ENCODE measurements around the gene CCNF.

The CCNF gene

DNA sequence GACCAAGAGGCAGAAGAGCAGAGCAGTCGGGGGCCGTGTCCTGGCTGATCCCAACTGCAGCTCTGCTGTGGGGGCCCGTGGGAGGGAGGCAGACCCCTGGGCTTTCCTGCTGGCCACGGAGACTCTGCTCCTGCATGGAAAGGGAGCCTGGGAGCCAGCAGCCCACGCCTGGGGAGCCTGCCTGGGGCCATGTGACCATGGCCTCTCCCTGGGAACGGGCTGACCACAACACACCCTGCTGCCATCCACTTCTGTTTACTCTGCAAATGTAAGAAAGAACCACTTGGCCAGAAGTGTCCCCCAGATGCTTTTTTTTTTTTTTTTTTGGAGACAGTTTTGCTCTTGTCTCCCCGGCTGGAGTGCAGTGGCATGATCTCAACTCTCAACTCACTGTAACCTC lies 28.7 kb downstream of the CCNF start:
- no peak for DNase-seq

DNA sequence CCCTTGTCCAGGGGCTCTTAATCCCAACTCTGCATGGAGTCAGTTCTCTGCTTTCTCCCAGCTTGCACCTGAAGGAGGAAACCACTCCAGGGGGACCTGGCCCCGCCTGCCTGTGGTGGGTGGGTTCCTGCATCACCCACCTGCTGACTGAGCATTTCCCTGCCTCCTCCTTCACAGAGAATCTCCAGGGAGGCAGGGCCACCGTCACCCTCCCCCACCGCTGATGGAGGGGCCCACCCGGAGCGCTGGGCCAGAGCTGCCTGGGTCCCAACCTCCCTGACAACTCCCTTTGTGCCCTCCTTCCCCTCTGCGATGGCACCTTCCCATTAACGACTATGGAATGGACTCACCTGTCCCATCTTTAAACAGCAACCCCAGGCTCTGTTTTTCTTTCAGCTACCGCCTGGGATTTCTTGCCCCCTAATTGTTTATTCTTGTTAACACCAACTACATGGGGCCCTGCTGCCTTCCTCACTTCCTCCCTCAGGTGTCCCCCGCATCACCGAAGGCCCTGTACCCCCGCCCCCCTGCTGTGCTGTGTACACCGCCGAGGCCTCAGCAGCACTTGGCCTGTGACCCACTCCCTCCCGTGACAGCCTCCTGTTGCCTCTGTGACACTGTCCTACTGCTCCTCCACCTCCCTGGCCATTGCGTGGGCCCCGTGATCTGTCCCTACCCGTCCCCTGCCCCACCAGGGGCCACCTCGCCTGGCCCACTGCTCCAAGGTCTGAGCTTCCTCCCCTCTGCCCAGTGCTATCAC lies 29.8 kb downstream of the CCNF start:
- no peak for DNase-seq

DNA sequence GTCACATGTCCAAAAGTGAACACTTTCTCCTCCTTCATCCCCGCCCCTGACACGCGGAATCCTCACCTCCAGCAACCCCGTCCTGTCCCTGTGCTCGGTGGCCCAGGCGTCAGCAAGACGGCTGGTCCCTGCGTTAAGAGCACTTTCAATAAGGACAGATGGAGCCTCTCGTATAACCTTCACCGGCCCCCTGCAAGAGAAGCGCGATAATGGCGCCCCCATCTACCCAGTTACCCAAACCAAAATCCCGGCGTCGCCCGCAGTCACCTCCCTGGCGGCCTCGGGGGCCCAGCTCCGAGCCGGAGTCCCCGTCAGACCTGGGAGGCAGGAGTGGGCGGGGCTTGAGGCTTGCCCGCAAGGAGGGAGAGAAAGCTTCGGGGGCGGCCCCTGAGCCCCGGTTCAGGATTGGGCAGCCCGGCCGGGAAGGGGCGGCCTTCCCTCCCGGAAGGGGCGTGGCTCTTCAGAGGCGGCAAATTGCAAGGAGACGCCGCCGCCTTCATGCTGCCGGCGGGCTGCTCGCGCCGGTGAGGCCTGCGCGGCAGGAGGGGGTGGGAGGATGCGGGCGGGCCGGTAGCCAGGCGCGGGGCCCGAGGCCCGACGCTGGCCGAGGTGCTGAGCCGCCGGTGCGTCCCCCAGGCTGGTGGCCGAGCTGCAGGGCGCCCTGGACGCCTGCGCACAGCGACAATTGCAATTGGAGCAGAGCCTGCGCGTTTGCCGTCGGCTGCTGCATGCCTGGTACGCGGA lies 30.6 kb downstream of the CCNF start, which contains the start of gene TEDC2:
Gene TEDC2, plus strand, starts transcription at position 463 of the 744 bp plus-strand sequence. Its CDS starts 36 bp downstream, at position 499.
- DNase-seq = peak; percentile 73

DNA sequence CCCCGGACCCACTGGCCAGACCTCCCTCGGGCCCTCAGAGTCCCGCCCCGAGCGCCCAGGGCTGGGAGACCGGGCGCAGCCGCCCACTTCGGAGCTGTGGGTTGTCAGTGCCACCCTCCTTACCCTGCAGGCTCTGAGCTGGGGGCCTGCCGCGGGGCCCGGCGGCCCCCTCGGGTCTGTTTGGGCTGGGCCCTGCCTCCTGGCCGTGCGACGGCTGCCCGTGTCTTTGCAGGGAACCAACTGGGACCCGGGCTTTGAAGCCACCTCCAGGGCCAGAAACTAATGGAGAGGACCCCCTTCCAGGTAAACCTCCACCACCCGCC lies 31.1 kb downstream of the CCNF start:
- no peak for DNase-seq

DNA sequence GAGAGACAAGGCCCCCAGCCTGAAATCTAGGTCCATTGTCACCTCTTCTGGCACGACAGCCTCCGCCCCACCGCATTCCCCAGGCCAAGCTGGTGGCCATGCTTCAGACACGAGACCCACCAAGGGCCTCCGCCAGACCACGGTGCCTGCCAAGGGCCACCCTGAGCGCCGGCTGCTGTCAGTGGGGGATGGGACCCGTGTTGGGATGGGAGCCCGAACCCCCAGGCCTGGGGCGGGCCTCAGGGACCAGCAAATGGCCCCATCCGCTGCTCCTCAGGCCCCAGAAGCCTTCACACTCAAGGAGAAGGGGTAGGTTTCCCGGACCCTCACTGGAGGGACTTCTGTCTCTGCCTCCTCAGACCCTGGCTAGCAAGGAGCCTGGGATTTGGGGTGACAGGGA lies 31.7 kb downstream of the CCNF start:
- DNase-seq = no peak

DNA sequence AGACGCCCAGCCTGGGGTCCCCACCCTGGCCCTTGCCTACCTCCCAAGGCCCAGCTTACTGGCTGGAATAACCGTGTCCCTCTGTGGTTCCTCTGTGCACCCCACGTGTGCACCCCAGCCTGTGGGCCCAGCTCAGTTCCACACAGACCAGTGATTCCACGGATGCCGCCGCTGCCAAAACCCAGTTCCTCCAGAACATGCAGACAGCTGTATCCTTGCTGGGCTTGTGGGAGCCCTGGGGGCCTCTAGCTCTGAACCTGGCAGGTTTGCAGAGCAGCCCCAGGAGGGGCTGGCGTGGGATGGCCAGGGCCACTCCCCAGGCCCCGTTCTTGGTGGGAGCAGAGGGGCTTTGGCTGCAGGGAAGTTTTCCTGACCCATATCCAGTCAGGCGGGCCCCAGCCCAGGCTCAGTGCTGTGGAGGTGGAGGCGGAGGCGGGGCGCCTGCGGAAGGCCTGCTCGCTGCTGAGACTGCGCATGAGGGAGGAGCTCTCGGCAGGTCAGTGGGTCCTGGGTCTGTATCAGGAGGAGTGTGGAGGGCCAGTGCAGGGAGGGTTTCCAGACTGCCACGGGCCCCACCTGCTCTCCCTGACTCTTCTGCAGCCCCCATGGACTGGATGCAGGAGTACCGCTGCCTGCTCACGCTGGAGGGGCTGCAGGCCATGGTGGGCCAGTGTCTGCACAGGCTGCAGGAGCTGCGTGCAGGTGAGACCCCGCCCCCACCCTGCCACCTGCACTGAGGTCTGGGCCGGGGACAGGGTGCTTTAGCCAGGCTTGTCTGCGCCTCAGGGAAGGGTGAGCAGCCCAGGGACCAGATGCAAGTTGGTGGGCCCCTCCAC lies 33.0 kb downstream of the CCNF start:
- no peak for DNase-seq

DNA sequence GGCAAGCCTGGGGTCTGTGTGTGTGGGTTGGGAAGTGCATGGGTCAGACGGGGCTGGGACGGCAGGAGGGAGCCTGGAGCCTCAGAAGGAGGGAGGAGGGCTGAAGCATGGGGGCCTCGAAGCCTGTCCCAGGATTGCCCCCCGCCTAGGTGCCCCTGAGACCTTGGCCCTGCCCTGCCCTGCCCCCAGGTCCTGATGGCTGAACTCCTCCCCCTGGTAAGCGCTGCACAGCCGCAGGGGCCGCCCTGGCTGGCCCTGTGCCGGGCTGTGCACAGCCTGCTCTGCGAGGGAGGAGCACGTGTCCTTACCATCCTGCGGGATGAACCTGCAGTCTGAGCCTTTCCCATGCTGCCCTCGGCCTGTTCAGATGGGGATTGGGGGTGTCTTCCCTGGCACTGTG lies 35.1 kb downstream of the CCNF start:
- DNase-seq = no peak

DNA sequence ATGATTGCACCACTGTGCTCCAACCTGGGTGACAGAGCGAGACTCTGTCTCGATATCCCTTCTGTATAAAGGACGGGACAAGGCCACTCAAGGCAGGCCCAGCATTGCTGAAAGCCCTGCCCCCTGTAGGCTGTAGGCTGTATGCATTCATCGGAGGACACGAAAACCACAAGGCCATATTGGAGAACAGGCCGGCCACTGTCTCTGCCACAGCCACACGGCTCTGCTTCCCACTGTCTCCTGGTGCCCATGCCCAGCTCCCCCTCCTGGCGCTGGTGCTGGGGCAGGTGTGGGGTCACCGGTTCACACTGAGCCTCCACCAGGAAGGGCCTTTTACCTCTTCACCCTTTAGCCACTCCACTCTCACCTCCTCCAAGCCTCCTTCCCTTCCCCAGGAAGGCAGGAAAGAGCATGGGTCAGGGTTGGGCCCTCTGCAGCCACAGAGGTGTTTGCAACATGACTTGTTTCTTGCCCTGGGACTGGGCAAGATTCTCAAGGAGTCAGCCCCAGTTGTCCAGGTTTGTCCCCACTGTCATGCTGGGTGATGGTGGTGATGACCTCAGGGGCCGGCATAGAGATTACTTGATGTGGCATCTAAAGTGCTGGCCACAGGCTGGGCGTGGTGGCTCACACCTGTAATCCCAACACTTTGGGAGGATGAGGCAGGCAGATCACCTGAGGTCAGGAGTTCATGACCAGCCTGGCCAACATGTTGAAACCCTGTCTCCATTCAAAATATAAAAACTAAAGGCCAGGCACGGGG lies 36.6 kb downstream of the CCNF start:
- DNase-seq = no peak

DNA sequence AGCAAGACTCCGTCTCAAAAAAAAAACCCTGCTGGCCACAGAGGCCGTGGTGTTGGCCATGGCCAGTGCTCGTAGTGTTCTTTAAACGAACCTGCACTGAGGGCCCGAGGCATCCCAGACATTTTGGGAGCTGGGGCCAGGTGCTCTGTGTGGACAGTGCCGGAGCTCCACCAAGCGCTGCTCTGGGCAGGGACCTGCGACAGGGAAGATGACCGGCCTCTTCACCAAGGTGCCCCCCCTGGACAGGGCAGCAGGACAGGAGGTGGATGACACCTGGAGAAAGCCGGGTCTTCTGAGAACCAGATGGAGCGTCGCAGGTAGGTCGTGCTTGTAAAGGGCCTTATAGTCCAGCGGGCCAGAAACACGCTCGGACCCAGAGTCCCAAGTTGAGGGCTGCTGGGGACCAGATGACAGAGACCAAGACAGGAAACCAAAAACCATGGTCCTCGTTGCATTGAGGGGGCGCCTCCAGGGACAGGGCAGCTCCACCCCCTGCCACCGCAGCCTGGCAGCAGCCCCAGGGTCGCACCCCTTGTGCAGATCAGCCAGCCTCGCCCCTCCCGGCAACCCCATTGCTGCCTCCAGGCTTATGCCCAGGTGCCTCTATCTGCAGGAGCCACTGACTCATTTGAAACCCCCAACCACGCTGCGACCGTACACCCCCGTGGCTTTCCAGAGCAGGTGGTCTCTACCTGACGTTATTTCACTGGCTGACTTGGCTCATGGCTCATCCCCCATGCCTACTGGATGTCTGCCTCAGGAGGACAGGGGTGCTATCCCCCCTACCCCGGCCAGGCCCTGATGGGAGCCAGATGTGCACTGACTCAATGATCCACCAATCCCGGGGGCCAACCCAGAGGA lies 37.6 kb downstream of the CCNF start:
- DNase-seq = no peak

DNA sequence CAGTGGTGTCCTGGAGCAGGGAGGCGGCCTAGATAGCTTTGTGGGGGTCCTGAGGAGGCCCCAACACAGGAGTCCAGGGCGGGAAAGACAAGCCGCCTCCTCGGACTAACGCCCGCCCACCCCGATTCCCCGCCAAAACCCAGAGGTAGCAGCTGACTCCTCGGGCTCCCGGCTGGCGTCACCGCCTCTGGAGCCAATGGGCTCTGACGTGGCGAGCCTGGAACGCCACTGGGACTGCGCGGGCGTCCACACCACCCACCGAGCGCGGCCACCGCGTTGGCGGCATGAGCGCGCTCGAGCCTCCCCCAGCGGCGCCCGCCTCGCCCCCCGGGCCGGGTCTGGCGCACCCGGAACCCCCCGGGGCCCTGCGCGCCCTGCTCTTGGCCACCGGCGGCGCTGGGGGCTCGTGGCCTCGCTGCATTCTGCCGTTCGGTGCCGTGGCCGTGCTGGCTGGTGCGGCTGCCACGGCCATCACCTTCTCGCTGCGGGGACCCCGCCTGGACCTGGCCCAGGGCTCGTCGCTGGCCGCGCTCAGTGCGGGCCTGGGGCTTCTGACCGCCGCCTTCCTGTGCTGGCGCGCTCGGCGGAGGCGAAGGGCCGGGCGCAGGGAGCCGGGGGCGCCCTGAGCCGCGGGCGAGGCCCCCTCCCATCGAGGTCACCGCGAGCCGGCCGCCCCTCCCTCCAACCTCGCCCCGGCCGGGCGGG lies 38.4 kb downstream of the CCNF start:
- DNase-seq = peak; percentile 37

DNA sequence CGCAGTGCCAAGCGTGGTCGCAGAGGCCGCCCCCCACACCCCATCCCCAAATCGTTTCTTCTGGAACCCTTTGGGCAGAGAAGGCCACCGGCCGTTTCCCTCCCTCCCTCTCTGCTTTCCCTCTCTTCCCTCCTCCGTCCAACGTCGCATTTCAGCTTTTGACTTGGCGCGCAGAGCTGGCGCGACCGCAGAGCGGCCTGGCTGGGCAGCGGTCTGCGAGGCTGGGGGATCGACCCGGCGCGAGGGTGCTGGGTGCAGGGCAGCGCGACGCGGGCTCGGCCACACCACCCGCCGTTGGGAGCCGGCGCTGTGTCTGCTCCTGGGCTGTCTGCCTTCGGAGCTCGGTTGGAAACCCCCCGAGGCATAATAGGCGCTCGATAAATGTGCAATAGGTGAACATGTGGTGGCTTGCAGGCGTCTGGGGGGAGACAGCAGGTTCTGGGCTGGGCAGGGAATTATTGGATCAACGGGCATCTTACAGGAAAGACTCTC lies 39.0 kb downstream of the CCNF start:
- DNase-seq = no peak

DNA sequence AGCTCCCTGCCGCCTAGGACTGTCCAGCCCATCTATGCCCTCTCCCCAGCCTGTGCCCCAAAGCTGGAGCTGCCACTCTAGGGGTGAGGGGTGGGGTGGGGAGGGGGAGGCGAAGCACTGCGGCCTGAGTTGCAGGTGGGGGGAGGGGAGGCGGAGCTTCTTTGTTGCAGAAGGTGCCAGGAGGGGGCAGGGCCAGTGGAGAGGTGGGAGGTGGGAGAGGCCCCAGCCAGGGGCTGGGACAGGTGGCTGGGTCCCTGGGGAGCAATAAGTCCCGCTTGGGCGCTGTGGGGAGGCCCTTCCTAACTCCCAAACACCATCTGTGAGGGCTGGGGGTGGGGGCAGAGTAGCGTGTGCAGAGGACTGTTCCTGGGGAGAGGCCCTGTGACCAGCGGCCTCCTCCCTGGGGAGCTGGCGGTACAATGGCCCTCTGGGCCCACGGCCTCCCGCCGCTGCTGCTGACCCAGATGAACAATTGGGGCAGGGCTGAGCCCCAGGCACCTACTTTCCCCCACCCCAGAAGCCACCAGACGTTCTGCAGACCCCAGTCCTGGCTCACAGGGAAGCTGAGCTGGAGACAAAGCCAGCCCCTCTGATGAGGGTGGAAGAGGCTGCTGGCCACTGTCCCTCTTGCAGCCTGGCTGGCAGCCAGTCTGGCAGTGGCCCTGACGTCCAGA lies 39.6 kb downstream of the CCNF start:
- DNase-seq = peak; percentile 63

DNA sequence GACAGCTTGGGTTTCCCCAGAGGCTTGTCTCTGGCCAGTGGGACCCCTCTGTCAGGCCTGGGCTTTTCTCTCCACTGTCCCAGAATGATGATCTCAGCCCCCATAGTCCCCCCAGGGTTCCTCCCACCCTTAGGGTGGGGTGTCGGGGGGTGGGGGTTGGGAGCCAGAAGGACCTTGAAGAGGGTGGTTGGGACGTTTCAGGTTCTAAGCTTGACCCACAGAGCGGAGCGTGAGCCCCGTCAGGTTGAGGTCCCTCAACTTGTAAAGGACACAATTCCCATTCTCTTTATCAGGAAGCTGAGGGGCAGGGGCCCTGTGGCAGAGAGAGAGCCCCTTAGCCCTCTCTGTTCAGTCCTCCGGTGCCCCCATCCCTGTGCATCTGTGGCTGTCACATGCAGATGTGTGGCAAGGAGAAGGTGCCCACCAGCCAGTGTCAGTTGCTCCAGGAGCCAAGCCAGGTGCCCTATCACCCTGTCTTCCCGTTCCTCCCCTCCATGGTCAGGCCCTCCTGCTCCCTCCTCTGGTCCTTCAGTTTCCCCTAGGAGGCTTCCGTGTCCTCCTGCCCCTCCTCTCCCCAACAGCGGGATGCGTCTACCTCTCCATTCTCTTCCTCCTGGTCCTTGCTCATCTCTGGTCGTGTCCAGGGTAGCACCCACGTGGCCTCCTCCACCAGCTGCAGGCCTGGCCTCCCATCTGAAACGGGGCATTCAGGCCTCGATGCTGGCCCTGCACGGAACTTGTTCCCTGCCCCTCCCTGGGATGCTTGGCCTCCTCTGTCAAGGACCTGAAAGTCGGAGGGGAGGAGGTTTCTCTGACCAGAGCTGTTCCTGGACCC lies 40.4 kb downstream of the CCNF start:
- DNase-seq = peak; percentile 30

DNA sequence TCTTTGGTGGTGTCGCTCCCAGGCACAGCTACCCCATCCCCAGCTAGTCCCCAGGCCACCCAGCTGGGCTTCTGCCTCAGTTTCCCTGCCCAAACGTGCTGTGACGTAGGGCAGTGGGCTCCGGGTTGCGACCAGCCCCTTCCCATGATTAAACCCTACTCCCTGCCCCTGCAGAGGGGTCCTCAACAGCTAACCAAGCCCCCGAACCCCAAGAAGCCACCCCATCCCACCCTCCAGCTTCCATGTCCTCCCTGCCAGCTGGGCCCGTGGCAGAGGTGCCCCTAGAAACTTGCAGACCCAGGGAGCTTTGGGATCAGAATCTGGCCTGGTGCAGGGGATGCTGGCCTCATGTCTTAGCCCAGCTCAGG lies 41.0 kb downstream of the CCNF start:
- DNase-seq = no peak

DNA sequence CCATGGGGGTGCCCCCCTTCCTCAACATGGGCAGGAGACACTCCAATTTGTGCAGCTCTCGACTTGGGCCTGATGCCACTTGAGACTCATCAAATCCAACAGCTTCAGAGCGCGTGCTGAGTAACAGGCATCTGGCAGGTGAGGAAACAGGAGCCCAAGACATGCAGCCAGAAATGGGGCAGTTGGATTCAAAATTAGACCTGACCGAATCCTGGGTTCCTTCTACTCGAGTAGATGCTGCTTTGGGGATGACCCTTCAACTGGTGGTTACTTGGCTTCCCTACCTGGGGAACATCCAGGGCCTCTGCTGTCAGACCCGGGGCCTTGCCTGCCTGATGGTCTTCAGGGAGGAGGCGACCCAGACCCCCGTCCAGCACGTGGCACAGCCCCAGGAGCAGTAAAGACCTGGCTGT lies 41.4 kb downstream of the CCNF start:
- DNase-seq = peak; percentile 21

DNA sequence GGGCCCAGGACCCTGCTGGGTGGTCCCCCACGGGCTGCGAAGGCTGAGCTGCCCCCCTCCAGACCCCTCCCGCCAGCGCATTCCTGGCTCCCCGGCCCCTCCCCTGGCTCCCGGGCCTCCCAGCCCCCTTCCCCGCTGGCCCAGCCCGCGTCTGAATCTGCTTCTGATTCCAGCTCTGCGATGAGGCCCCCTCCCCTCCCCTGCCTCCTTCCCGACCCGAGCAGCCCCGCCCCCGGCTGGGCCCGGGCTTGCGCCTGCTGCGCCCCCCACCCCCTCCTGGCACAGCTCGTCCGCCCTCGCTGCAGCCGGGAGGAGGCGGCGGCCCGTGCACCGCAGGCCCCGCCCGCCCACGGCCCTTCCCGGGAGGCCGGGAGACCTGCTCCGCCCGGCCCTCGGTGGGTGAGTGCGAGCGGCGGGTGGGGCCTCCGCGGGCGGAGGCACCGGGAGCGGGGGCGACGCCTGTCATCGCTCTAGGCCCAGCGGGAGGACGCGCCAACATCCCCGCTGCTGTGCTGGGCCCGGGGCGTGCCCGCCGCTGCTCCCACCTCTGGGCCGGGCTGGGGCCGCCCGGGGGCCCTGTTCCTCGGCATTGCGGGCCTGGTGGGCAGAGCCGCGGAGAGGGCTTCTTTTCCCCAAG lies 41.9 kb downstream of the CCNF start, which contains the start of gene NTN3:
Gene NTN3, plus strand, starts transcription at position 282 of the 637 bp plus-strand sequence. CDS start 405 bp downstream, outside the sequence.
- DNase-seq = no peak

DNA sequence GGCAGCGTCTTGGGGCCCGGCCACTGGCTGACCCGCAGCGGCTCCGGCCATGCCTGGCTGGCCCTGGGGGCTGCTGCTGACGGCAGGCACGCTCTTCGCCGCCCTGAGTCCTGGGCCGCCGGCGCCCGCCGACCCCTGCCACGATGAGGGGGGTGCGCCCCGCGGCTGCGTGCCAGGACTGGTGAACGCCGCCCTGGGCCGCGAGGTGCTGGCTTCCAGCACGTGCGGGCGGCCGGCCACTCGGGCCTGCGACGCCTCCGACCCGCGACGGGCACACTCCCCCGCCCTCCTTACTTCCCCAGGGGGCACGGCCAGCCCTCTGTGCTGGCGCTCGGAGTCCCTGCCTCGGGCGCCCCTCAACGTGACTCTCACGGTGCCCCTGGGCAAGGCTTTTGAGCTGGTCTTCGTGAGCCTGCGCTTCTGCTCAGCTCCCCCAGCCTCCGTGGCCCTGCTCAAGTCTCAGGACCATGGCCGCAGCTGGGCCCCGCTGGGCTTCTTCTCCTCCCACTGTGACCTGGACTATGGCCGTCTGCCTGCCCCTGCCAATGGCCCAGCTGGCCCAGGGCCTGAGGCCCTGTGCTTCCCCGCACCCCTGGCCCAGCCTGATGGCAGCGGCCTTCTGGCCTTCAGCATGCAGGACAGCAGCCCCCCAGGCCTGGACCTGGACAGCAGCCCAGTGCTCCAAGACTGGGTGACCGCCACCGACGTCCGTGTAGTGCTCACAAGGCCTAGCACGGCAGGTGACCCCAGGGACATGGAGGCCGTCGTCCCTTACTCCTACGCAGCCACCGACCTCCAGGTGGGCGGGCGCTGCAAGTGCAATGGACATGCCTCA lies 42.6 kb downstream of the CCNF start:
- no peak for DNase-seq

DNA sequence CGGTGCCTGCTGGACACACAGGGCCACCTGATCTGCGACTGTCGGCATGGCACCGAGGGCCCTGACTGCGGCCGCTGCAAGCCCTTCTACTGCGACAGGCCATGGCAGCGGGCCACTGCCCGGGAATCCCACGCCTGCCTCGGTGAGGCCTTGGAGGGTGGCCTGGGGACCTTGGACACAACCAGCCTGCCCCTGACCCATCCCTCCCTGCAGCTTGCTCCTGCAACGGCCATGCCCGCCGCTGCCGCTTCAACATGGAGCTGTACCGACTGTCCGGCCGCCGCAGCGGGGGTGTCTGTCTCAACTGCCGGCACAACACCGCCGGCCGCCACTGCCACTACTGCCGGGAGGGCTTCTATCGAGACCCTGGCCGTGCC lies 43.2 kb downstream of the CCNF start:
- DNase-seq = no peak
